NCI-H1694 (cell line): Measurements from ENCODE around the gene AP2A2.

Experiments used
- DNase-seq: peaks from one replicate; lab custom pipeline; 2025; lab: John Stamatoyannopoulos, UW

The AP2A2 gene

DNA sequence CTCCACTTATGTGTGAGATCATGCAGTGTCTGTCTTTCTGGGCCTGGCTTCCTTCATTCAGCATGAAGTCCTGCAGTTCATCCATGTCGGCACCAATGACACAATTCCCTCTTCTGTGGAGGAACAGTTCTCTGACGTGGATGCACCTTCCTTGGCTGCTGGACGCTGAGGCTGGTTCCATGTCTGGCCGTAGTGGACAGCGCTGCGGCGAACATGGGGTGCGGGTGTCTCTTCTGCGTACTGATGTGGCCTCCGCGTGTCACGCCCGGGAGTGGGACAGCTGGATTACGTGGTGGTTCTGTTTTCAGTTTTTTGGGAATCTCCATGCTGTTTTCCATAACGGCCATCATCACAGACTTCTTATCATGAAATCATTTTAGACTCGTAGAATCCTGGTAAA, 132.1 kb downstream of the AP2A2 start:
- DNase-seq = no peak

DNA sequence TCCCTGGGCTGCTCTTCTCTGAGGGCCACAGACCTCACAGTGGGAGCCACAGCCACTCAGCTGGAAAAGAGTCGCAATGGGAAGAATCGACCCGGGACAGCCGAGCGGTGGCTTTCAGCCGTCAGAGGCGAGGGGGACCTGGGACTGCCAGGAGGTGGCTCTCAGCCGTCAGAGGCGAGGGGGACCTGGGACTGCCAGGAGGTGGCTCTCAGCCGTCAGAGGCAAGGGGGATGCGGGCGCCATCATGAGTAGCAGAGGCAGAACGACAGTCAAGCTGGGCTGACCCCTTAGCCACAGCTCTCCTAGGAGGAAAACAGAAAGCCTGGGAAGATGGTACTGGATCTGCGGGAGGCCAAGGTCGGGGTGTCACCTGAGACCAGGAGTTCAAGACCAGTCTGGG, 134.1 kb downstream of the AP2A2 start:
- no peak for DNase-seq

DNA sequence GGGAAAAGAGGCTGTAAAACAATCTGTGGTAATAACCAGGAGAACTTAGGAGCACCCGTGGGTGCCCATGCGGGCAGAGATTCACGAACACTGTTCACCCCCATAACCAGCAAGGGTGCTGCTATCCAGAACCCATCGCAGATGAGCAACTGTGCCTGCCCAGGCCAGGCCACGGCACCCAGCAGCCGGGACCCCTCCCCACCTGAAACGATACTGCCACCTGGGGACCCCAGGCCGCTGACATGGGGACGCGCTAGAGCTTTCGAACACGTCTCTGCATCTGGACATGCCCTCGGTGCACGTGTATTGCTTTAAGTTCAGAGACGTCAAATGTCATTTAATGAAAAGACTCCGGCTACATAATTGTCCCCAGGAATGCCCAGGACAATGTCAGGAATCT, 134.7 kb downstream of the AP2A2 start:
- no peak for DNase-seq

DNA sequence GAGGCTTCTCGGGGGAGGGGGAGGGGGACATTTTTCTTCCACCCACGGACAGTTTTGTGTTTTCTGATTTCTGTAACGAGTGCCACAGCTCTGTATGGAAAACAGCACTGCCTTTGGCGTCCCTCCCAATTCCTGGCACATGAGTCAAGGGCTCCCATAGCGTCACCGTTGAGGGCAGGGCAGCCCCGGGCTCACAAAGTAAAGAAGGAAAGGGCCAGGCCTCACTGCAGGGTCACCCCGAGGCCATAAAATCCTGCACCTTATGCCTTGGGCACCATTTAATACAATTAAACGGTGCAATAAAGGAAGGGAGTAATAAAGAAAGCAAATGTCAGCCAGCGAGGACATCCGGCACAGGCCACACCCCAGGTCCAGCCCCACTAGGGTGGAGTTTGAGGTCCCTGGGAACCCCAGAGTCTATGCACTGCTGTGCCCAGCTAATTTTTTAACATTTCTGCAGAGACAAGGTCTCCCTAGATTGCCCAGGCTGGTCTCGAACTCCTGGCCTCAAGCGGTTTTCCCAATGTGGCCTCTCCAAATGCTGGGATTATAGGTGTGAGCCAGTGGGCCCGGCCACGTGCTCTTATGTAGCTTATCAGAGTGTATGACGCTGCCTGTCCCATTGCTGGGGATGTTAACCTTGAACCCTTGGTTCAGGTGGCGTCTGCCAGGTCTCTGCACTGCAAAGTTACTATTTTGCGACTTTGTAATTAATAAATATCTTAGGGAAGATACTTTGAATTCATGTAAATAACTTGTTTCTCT, 135.4 kb downstream of the AP2A2 start:
- no peak for DNase-seq
